Activated CD4-positive, alpha-beta T cell treated with anti-CD3 and anti-CD28 coated beads, Interleukin-2, amount 10 ng/mL, durations not matched to agents 7 days and 5 days (primary cell): ENCODE results near the gene ALOX5. TPM values are rescaled to one million over a fixed set of nuclear protein-coding genes. Genes with fewer than 3 reads are reported as not detected.
"Not testable (repeated sequence)": the region's sequence is repeated elsewhere in the genome, so short reads cannot be mapped to it uniquely, and the experiment has no call there.

Experiments used
- CTCF ChIA-PET: fragments of 350-600 bp; sonication (Branson Sonifier 250); formaldehyde crosslinking; loops from one replicate; lab custom pipeline; 2021; ENCODE audit warnings: antibody characterized with exemption; lab: Charles Lee
- POLR2A ChIA-PET: fragments of 350-600 bp; sonication (Branson Sonifier 250); formaldehyde crosslinking; loops from one replicate; lab custom pipeline; 2021; ENCODE audit warnings: antibody characterized with exemption; lab: Charles Lee
- DNase-seq: peaks from one replicate; pipeline ENCODE4 v3.0.0-alpha.2; 2020
- H3K27ac Mint-ChIP-seq: one replicate; pipeline ENCODE4 v1.8.0; 2021; ENCODE audit warnings: mild to moderate bottlenecking, moderate library complexity, mixed read lengths
- H3K27me3 Mint-ChIP-seq: one replicate; pipeline ENCODE4 v1.8.0; 2021; ENCODE audit warnings: mixed read lengths
- H3K36me3 Mint-ChIP-seq: one replicate; pipeline ENCODE4 v1.8.0; 2021; ENCODE audit warnings: low read depth, mixed read lengths
- H3K4me1 Mint-ChIP-seq: one replicate; pipeline ENCODE4 v1.8.0; 2021; ENCODE audit warnings: mixed read lengths
- H3K4me3 Mint-ChIP-seq: one replicate; pipeline ENCODE4 v1.8.0; 2021; ENCODE audit warnings: mild to moderate bottlenecking, moderate library complexity, mixed read lengths
- H3K9me3 Mint-ChIP-seq: one replicate; pipeline ENCODE4 v1.8.0; 2021; ENCODE audit warnings: mixed read lengths
- total RNA-seq, 2 experiments: library from RNA; stranded (reverse); gene quantifications; one replicate each; pipeline ENCODE4 v1.2.3, GENCODE V29; 2021

Gene ALOX5
- total RNA-seq, 2 experiments from 2014 or later: 6.7 to 9.0 TPM

- POLR2A ChIA-PET: no interaction called here
- H3K4me3 Mint-ChIP-seq: no peak overlapping the region
- H3K27me3 Mint-ChIP-seq: peaks cover 35% of the 10 kb centered on the region
- H3K4me1 Mint-ChIP-seq: peaks cover 26% of the 10 kb centered on the region
- no peak for DNase-seq
- no peak overlapping the region for H3K27ac Mint-ChIP-seq
- peaks cover 2% of the 10 kb centered on the region for H3K36me3 Mint-ChIP-seq
- CTCF ChIA-PET: no interaction called here
- no peaks in the 10 kb centered on the region for H3K9me3 Mint-ChIP-seq
Observed at GRCh38 chr10:45377858-45378257, 3.8 kb downstream of the ALOX5 start.

- CTCF ChIA-PET: interaction anchor here (1.2 kb wide), 2 partner anchors 10 to 12 kb away, joined by 3 read pairs; no protein-coding TSS in a partner anchor
- POLR2A ChIA-PET: no interaction called here
- Mint-ChIP-seq H3K4me3 (no peak overlapping the region), H3K4me1 (peaks cover 19% of the 10 kb centered on the region), H3K27me3 (peaks cover 27% of the 10 kb centered on the region), H3K27ac (no peak overlapping the region), H3K9me3 (no peaks in the 10 kb centered on the region), H3K36me3 (peaks cover 2% of the 10 kb centered on the region)
- DNase-seq: no peak
Observed at GRCh38 chr10:45378914-45379726, 5.1 kb downstream of the ALOX5 start.

DNA sequence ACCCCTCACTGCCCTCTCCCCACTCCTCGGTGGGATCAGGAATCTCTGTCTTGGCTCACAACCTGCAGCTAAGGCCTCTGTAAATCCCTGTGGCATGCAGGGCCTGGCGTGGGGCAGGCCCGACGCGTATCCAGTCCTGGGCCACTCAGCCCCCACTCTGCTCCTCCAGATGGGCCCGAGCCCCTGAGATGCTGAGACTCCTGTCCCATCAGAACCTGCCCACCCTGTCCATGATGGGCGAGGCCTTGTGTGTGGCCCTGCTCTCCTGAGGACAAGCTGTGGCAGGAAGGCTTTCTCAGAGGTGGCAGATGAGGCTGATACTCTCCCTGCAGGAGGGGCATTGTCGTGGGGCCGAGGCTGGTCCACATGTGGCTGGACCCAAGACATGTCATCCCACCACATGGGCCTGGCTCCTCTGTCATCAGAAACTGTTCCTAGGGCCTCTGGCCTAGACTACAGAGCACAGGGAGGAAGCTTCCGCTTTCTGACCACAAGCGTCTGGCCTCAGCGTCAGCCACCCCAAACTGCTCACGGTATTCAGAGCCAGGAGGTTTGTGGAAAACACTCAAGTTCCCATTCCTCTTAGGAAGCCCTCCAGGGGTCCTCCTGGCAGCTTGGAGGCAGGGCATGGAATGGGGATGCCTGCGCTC lies 6.0 kb downstream of the ALOX5 start:
- Mint-ChIP-seq H3K36me3 (peaks cover 2% of the 10 kb centered on the region), H3K9me3 (no peaks in the 10 kb centered on the region), H3K27ac (no peak overlapping the region), H3K4me1 (peaks cover 15% of the 10 kb centered on the region), H3K4me3 (no peak overlapping the region), H3K27me3 (peaks cover 23% of the 10 kb centered on the region)
- ChIA-PET POLR2A (no interaction called here), CTCF (interaction anchor here (1.2 kb wide), 2 partner anchors 9 to 11 kb away, joined by 3 read pairs; no protein-coding TSS in a partner anchor)
- no peak for DNase-seq

- Mint-ChIP-seq H3K4me1 (peaks cover 6% of the 10 kb centered on the region), H3K27me3 (peaks cover 14% of the 10 kb centered on the region), H3K9me3 (no peaks in the 10 kb centered on the region), H3K27ac (no peak overlapping the region), H3K36me3 (no peaks in the 10 kb centered on the region), H3K4me3 (no peak overlapping the region)
- POLR2A ChIA-PET: no interaction called here
- DNase-seq: no peak
- CTCF ChIA-PET: no interaction called here
Observed at GRCh38 chr10:45380903-45381620, 7.0 kb downstream of the ALOX5 start.

DNA sequence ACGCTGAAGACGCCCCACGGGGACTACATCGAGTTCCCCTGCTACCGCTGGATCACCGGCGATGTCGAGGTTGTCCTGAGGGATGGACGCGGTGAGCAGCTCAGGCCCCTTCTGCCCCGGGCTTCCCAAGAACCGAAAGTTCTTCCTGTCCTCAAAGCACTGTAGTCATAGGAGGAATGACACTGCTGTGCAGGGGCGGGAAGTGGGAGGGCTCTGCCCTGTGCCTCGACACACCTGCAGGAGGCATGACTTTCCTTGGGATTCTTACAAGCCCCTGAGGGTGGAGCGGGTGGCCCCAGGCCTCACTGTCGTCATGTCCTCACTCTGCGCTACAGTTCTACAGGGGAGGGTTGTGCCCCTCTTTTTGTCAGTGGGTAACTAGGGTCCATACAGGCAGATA lies 8.6 kb downstream of the ALOX5 start:
- no peak overlapping the region for H3K27ac Mint-ChIP-seq
- peaks cover 3% of the 10 kb centered on the region for H3K27me3 Mint-ChIP-seq
- H3K4me1 Mint-ChIP-seq: no peaks in the 10 kb centered on the region
- DNase-seq: no peak
- ChIA-PET CTCF (no interaction called here), POLR2A (no interaction called here)
- H3K36me3 Mint-ChIP-seq: no peaks in the 10 kb centered on the region
- H3K4me3 Mint-ChIP-seq: no peak overlapping the region
- no peaks in the 10 kb centered on the region for H3K9me3 Mint-ChIP-seq

DNA sequence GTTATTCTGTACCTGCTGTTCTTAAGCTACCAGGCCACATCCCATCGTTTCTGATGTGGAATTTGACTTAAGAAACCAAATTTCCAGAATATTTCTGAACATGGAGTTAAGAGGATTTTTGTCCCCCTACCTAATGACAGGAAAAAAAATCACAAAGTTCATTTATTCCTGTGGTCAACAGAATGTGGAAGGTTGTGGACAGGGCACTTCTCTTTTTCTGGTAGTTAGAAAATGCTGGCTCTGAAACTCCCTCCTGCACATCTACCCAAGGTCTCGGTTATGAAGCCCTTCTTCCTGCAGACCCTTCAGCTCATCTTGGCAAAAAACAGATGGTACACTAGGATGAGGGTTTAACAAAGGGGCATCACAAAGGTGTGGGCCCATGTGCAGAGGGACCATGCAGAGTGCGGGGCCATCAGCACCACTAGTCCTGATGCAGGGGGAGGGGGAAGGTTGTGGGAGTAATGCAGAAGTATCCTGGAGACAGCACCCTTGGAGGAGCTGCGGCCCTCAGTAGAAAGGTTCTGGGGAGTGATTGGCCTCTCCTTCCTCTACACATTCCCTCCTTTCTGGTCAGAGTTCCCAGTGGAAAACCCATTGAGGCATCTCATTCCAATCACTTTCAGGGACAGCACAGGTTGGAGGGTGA lies 9.8 kb downstream of the ALOX5 start:
- H3K4me3 Mint-ChIP-seq: no peak overlapping the region
- H3K9me3 Mint-ChIP-seq: no peaks in the 10 kb centered on the region
- DNase-seq: no peak
- peaks cover under 1% of the 10 kb centered on the region for H3K27me3 Mint-ChIP-seq
- H3K4me1 Mint-ChIP-seq: no peaks in the 10 kb centered on the region
- H3K27ac Mint-ChIP-seq: no peak overlapping the region
- H3K36me3 Mint-ChIP-seq: no peaks in the 10 kb centered on the region
- ChIA-PET CTCF (no interaction called here), POLR2A (no interaction called here)

- no peaks in the 10 kb centered on the region for H3K36me3 Mint-ChIP-seq
- H3K9me3 Mint-ChIP-seq: peaks cover 4% of the 10 kb centered on the region
- ChIA-PET CTCF (no interaction called here), POLR2A (interaction anchor here (1.2 kb wide), 1 partner anchor 11 kb away, joined by 3 read pairs; no protein-coding TSS in a partner anchor)
- DNase-seq: no peak
- peaks cover 13% of the 10 kb centered on the region for H3K27me3 Mint-ChIP-seq
- H3K27ac Mint-ChIP-seq: no peak overlapping the region
- no peak overlapping the region for H3K4me3 Mint-ChIP-seq
- no peaks in the 10 kb centered on the region for H3K4me1 Mint-ChIP-seq
Observed at GRCh38 chr10:45386657-45387056, 12.6 kb downstream of the ALOX5 start.

GRCh38 chr10:45387096-45387893 lies 13.3 kb downstream of the ALOX5 start:
- ChIA-PET CTCF (no interaction called here), POLR2A (interaction anchor here (1.2 kb wide), 1 partner anchor 11 kb away, joined by 3 read pairs; no protein-coding TSS in a partner anchor)
- Mint-ChIP-seq H3K36me3 (no peaks in the 10 kb centered on the region), H3K9me3 (peaks cover 4% of the 10 kb centered on the region), H3K27me3 (peaks cover 13% of the 10 kb centered on the region), H3K27ac (no peak overlapping the region), H3K4me1 (no peaks in the 10 kb centered on the region), H3K4me3 (no peak overlapping the region)
- DNase-seq: no peak

DNA sequence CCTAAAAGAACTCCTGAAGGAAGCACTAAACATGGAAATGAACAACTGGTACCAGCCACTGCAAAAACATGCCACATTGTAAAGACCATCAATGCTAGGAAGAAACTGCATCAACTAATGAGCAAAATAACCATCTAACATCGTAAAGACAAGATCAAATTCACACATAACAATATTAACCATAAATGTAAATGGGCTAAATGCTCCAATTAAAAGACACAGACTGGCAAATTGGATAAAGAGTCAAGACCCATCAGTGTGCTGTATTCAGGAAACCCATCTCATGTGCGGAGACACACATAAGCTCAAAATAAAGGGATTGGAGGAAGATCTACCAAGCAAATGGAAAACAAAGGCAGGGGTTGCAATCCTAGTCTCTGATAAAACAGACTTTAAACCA lies 15.7 kb downstream of the ALOX5 start:
- DNase-seq, H3K4me1 Mint-ChIP-seq, POLR2A ChIA-PET, H3K36me3 Mint-ChIP-seq, CTCF ChIA-PET, H3K27ac Mint-ChIP-seq, H3K4me3 Mint-ChIP-seq: not testable (repeated sequence)
- Mint-ChIP-seq H3K27me3 (peaks cover 15% of the 10 kb centered on the region), H3K9me3 (peaks cover 11% of the 10 kb centered on the region)

DNA sequence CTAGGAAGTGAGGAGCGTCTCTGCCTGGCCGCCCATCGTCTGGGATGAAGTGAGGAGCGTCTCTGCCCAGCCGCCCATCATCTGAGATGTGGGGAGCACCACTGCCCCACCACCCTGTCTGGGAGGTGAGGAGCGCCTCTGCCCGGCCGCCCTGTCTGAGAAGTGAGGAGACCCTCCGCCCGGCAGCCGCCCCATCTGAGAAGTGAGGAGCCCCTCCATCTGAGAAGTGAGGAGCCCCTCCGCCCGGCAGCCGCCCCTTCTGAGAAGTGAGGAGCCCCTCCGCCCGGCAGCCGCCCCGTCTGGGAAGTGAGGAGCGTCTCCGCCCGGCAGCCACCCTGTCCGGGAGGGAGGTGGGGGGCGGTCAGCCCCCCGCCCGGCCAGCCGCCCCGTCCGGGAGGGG lies 17.6 kb downstream of the ALOX5 start:
- H3K27ac Mint-ChIP-seq, DNase-seq, POLR2A ChIA-PET, H3K36me3 Mint-ChIP-seq, H3K4me3 Mint-ChIP-seq, H3K4me1 Mint-ChIP-seq: not testable (repeated sequence)
- CTCF ChIA-PET: interaction anchor here (1.4 kb wide), 1 partner anchor 12 kb away, joined by 3 read pairs; no protein-coding TSS in a partner anchor
- Mint-ChIP-seq H3K9me3 (peaks cover 18% of the 10 kb centered on the region), H3K27me3 (peaks cover 22% of the 10 kb centered on the region)

GRCh38 chr10:45395554-45395953 lies 21.5 kb downstream of the ALOX5 start:
- H3K9me3 Mint-ChIP-seq: peaks cover 22% of the 10 kb centered on the region
- no peak overlapping the region for H3K27ac Mint-ChIP-seq
- DNase-seq: no peak
- ChIA-PET POLR2A (no interaction called here), CTCF (no interaction called here)
- peaks cover 14% of the 10 kb centered on the region for H3K36me3 Mint-ChIP-seq
- H3K4me3 Mint-ChIP-seq: no peak overlapping the region
- peaks cover 29% of the 10 kb centered on the region for H3K27me3 Mint-ChIP-seq
- H3K4me1 Mint-ChIP-seq: no peaks in the 10 kb centered on the region

GRCh38 chr10:45398595-45398994 lies 24.6 kb downstream of the ALOX5 start:
- Mint-ChIP-seq H3K4me3 (no peak overlapping the region), H3K36me3 (peaks cover 14% of the 10 kb centered on the region), H3K27me3 (peaks cover 43% of the 10 kb centered on the region), H3K4me1 (no peaks in the 10 kb centered on the region), H3K27ac (no peak overlapping the region), H3K9me3 (peaks cover 18% of the 10 kb centered on the region)
- DNase-seq: no peak
- CTCF ChIA-PET: no interaction called here
- POLR2A ChIA-PET: interaction anchor here (1.1 kb wide), 1 partner anchor 12 kb away, joined by 3 read pairs; no protein-coding TSS in a partner anchor
